ENCODE results near the gene CD96.

DNA sequence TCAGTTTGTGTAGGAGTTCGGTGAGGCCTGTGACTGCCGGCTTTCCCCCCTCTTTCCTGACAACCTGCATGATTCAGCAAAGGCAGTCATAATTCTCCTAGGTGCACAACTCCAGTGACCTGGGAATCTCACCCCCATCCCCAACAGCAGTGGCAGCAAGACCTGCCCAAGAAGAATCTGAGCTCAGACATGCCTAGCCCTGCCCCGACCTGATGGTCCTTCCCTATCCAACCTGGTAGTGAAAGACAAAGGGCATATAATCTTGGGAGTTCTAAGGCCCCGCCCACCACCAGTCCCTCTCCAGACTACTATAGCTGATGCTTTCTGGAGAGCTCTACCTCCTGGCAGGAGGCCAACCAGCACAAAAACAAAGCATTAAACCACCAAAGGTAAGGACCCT, 97.3 kb downstream of the CD96 start:
- TF ChIP-seq, protein P1, sequence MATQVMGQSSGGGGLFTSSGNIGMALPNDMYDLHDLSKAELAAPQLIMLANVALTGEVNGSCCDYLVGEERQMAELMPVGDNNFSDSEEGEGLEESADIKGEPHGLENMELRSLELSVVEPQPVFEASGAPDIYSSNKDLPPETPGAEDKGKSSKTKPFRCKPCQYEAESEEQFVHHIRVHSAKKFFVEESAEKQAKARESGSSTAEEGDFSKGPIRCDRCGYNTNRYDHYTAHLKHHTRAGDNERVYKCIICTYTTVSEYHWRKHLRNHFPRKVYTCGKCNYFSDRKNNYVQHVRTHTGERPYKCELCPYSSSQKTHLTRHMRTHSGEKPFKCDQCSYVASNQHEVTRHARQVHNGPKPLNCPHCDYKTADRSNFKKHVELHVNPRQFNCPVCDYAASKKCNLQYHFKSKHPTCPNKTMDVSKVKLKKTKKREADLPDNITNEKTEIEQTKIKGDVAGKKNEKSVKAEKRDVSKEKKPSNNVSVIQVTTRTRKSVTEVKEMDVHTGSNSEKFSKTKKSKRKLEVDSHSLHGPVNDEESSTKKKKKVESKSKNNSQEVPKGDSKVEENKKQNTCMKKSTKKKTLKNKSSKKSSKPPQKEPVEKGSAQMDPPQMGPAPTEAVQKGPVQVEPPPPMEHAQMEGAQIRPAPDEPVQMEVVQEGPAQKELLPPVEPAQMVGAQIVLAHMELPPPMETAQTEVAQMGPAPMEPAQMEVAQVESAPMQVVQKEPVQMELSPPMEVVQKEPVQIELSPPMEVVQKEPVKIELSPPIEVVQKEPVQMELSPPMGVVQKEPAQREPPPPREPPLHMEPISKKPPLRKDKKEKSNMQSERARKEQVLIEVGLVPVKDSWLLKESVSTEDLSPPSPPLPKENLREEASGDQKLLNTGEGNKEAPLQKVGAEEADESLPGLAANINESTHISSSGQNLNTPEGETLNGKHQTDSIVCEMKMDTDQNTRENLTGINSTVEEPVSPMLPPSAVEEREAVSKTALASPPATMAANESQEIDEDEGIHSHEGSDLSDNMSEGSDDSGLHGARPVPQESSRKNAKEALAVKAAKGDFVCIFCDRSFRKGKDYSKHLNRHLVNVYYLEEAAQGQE (IDR thresholded peaks at IDR 0.05; ENCODE audit: low read depth): no peak
- TF ChIP-seq CREB1 (IDR thresholded peaks at IDR 0.05; ENCODE audit: low read depth) (no peak), TAF1 (IDR thresholded peaks at IDR 0.05; ENCODE audit: low read depth) (no peak), FOXM1 (IDR thresholded peaks at IDR 0.05; ENCODE audit: borderline replicate concordance, low read depth) (no peak), EP300 (IDR thresholded peaks at IDR 0.05; ENCODE audit: borderline replicate concordance) (no peak), YY1 (IDR thresholded peaks at IDR 0.05; ENCODE audit: low read depth) (no peak), CEBPB (IDR thresholded peaks at IDR 0.05) (no peak), RAD21 (IDR thresholded peaks at IDR 0.05; ENCODE audit: low read depth) (no peak), NFIC (IDR thresholded peaks at IDR 0.05) (no peak), TEAD4 (IDR thresholded peaks at IDR 0.05) (no peak), TCF12 (IDR thresholded peaks at IDR 0.05; ENCODE audit: low read depth) (no peak), EGR1 (IDR thresholded peaks at IDR 0.05) (no peak)
- TF ChIP-seq, protein P2, sequence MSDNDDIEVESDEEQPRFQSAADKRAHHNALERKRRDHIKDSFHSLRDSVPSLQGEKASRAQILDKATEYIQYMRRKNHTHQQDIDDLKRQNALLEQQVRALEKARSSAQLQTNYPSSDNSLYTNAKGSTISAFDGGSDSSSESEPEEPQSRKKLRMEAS (IDR thresholded peaks at IDR 0.05): no peak
- TF ChIP-seq, protein P3, sequence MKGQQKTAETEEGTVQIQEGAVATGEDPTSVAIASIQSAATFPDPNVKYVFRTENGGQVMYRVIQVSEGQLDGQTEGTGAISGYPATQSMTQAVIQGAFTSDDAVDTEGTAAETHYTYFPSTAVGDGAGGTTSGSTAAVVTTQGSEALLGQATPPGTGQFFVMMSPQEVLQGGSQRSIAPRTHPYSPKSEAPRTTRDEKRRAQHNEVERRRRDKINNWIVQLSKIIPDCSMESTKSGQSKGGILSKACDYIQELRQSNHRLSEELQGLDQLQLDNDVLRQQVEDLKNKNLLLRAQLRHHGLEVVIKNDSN (IDR thresholded peaks at IDR 0.05): no peak
